Fibroblast of skin of abdomen (primary cell): ENCODE data around the gene CABCOCO1.

Experiments used
- DNase-seq: peaks from one replicate; pipeline ENCODE4 v3.0.0-alpha.2; 2013

CABCOCO1 gene

DNA sequence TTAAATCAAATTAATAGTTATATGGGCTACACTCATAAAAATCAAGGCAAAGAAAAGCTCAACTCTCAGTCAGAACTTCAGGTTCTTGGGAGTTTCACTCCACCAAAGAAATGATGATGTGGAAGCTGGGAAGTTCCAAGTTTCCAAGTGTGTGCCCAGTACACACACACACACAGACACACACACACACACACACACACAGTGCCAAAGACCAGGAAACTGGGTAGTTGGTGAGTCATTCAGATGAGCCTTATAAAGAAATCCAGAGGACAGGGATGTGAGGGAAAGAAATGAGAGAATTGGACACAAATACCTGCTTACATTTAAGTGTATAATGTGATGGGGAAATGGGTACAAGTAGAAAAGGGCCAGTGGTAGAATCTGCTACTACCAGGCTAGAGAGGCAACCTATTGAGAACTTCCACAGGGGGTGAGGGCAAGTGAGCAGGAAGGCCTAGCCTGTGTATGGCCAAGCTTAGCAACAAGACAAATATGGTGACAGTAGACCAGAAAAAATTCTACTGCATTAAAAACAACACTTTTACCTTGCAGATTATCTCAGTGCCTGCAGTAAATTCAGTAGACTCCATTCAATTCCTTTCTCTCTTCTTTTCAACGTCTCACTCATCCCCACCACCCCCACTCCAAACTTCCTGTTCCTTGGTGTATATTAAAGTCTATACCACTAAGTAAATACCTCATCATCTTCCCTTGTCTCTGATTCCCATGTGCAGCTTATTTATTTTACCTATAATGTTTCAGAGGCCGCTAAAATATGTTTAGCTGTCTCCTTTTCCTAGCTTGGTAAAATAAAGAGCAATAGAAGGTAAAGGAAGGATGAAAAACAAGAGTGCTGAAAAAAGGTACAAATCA, 95.0 kb downstream of the CABCOCO1 start:
- DNase-seq = peak; percentile 63

DNA sequence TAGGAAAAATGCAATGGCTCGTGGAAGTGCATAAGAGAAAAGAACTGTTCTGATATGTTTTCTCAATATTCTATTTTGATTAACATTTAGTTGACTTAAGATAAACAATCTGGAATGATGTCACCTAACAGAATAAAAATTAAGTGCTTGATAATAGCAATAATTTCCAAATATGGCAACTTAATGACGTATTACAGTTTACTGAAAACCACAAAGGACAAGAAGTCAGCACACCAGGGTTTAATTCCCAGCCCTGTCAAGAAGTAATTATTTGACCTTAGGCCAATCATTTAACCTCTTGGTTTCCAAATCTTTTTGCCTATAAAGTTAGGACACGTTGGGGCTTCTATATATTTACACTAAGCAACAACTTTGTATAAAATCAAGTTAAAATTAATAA, 95.7 kb downstream of the CABCOCO1 start:
- no peak for DNase-seq

DNA sequence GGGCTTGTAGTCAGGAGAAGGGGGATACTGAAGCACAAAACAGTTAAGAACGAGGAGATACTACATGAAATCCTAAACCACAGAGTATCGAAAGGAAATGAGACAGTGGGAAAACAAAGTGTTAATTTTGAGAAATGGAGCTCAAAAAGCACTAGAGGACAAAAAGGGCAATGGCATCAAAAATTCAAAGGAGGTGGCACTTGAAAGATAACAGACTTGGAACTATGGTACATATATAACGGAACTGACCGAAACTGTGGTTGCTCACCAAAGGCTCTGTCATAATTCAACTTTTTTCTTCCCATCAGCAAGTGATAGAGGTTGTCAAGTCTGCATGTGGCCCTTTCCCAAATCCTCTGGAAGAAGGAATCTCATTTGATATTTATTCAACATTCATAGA, 97.0 kb downstream of the CABCOCO1 start:
- DNase-seq = no peak

DNA sequence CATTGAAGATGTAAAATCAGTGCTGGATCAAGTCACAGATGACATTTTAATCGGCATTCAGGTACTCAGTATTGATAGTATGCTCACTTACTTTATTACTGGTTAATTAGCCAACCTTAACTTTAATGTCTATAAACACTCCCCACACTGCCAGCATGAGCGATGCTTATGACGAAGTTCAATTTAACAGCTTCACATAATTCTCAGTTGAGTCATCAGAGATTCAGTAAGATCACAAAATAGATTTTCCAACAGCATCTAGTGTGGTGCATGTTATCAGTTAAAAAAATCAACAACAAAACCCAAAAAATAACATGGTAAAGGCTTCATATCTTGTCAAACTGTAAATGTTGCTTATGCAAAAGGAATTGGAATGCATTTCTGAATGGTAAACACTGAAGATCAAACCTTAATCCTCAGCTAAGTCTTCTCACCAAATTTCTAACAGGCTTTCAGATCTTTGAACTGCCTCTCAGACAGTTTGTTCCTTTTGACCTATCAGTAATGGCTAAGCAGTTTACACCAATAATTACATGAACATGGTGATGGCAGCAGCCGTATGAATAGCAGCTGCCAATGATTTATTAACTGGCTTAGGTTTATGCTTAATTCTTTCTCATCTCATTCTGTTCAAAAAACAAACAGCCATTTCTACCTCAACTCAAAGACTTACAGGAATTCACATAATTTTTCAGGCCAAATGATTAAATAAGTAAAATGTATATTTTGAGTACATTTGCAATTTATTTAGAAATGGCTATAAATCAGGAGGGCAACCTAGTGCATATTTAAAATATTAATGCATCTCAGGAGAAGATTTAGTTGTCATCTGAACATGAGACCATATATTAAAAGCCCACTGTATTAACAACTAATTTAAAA, 98.5 kb downstream of the CABCOCO1 start:
- peak; percentile 79 for DNase-seq

DNA sequence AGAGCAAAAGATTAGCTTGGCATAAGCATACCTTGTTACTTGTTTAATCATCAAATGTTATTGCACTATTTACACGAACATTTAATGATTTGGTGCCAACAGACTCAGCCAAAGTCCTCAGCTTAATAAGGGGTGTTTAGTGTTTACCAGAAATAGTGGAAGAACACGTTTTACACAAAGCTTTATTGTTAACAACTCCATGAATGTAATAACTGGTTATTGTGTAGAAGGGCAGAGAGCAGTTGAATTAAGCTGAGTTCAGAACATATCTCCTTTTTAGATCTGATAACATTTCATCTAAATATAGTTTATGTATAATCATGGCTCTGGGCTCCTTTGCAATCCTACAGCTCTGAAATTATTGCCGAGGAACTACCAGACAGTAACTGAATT, 99.1 kb downstream of the CABCOCO1 start:
- DNase-seq = no peak

DNA sequence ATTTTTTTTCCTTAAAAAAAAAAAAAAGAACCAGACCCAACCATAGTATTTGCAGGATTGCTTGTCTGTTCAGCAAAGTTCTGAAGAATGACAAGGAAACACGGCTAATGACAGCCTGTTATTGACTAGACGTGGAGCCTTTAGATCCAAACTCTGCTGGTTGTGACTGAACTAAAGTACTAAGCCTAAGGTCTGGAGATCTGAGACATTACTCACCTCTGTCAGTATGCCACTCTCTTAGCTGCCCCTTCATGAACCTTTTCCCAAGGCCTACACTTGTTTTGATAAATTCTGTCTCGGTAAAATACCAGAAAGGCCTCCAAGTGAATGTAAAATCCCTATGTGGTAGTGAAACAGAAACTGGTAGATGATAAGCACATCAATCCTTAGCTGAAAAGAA, 101.0 kb downstream of the CABCOCO1 start:
- no peak for DNase-seq

DNA sequence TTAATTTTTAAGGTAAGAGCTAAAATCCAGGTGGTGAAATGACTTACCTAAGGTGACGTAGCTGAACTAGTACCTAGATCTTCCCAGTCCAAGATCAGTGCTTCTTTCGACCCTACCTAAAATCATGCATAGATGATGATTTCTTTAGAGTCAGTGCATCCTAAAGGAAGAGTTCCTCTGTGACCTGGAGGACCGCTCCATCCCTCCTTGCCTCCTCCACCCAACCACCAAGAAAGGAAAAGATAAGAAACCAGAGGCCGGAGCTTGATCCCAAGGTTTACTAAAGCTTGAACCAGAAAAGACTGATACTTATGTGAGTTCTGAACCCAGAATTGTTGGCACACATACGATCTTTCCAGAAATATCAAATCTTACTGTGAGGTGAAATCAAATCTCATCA, 101.8 kb downstream of the CABCOCO1 start:
- no peak for DNase-seq

DNA sequence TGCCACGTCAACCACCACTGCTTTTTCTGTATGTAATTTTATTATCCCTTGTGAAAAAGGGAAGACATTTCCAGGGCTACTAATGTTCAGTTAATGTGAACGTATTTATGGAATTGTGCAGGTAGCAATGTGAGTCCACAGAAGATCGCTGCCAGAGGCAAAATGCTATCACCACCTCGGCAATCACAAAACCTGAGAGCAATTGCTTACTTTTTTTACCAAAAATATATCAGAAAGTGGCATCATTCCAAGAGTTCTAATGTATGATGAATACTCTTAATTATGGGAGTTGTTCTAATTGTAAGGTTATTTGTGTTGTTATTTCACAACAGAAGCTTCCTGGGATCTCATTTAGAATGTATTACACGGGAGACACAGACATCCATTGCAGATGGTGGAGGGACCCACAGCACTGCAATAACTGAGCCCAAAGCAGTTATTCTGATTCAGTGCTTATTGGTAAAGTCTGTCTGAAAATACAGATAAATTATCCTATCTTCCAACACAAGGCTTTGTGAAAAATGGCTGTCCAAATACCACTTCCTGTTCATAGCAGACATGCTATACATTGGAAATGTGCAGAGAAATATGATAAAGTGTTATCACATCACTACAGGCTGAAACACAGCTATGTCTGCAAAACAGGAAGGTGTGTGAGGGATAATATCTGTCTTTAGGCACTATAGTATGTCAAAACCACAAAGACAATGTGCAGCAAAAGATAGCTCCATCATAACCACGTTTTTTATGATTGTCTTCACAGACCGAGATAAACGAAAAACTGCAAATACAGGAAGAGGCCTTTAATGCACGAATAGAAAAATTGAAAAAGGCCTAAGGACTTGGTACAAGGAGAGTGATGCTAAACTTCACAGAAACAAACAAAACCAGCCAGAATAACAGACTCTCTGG, 102.7 kb downstream of the CABCOCO1 start:
- DNase-seq = no peak

DNA sequence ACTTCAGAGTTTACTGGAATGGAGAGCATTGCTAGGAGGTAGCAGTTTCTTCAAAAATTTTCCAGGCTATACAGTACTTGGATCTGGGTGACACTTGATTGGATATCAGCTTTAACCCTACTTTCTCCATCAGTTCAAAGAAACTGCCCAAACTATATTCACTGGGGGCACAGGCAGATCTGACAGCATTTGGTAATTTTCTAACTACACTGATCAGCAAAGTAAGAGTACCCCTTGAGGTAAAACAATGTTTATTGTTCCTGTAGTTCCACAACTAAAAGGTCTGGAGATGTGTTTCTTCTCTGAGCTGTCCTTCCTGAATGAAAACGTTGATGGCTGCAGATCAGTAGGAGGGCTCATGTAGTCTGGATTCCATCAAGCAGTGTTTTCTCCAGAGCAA, 104.2 kb downstream of the CABCOCO1 start:
- no peak for DNase-seq

DNA sequence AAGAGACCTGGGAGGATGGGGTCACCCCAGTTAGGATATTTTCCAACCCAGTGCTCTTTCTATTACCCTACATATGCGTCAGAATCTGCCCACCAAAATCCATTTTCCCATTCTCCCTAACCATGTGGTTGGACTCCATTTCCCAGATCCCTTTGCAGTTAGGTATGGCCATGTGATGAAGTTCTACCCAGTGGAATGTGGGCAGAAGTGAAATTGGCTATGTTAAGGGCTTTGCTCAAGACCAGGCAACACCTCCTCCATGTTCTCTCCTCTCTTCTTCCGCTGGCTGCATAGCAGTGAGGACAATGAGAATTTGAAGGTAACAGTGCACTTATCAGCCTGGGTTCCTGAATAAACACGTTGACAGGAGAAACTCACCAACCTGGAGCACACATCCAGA, 111.3 kb downstream of the CABCOCO1 start:
- DNase-seq = no peak

DNA sequence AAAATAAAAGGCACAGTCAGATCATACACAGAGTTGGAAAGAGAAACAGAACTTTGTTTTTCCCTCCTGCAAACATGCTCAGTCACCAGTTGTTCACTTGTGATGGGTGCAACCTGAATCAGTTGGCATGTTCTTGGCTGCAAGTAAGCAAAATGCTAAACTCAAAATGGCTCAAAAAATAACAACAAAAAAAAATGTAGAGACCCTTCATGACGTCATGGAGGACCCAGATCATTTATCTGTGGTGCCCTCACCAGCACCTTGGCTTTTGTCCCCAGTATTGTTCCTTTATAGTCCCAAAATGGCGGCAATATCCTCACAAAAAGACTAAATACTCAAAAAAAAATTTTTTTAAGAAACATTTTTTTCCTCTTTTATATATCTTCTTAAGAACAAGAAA, 112.4 kb downstream of the CABCOCO1 start:
- no peak for DNase-seq

DNA sequence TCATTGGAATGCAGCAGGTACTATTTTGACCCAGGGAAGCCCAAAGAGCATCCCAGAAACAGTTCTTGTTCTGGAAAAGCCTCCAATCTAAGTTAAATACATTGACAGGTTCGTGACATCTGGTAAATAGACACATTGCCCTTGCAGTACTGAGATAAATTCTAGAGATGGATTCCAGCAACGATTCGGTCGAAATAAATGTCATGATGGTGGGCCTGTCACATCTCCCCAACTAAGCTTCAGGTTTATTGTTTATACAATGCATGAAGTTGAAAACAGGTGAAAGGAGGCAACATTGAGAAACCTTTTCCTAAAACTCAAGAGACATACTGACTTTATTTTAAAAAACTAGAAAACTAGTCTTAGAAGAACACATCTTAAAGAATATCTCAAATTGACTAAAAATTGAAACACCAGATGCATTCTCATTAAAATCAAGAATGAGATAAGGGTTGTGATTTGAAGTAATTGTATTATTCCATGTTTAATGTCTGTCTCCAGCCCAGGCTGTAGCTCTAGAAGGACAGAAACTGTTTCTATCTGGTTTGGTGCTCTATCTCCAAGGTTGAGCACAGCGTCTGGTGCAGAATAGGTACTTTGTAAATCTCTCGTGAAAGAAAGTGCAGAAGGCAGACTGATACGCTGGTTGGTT, 114.0 kb downstream of the CABCOCO1 start:
- no peak for DNase-seq

DNA sequence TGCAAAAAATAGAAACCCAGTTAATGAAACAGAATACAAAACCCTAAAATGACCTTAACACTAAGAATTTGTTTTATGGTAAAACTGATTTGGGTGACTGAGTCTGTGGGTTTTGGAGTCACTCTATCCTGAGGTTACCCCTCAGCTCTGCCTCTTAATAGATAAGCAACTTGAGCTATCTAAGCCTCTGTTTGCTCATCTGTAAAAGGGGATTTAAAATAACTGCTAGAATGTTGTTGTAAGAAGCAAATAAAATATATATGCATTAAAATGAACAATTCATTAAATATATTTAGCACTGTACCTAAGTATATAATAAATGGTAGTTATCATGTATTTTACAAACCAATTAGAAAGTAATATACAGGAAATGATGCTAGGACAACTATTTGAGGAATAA, 115.4 kb downstream of the CABCOCO1 start:
- DNase-seq = no peak

DNA sequence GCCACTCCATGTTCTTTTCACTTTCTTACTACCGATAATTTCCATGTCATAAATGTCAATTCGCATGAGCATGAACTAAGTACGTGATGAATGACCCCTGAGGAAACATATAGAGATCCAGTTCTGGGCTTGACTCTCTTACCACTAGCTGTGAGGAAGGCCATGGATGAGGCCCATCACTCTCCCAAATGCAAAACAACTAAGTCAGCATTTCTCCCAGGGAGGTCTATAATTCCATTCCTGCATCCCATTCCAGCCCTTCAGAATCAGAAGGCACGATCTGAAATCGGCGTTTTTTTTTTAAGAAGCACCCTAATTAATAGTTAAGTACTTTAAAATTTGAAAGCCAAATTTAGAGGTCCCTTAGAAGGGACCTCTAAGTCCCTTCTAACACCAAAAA, 116.5 kb downstream of the CABCOCO1 start:
- no peak for DNase-seq

DNA sequence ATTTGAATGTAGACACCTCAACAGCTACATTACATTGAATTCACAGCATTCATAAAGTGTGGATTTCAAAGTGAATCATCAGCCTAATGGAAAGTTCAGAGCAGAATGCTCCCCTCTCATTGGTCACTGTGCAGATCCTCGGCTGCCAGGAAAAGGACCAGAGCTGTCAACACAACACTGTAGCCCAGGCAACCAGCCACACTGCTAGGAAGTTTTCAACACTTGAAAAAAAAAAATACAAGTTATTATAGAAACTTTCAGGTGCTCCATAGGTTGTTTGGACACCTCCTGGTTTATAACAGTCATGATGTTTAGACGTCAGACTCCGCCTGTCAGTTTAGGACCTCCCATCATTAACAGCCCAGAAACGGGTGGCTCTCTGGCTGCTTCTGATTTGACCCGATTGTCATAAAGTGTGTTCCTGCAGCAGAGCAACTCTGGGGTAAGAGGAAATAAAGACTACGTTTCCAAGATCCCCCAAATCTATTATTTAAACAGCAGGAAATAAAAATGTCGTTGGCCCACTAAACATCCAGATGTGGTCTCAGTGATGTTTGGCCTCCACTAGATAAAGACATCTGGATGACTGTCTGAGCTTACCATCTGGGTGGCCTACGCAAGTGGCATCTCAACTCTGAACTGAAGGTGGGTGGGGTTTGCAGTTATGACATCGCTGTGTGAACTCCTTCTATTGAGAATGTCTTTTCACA, 117.4 kb downstream of the CABCOCO1 start:
- DNase-seq = peak; percentile 91

DNA sequence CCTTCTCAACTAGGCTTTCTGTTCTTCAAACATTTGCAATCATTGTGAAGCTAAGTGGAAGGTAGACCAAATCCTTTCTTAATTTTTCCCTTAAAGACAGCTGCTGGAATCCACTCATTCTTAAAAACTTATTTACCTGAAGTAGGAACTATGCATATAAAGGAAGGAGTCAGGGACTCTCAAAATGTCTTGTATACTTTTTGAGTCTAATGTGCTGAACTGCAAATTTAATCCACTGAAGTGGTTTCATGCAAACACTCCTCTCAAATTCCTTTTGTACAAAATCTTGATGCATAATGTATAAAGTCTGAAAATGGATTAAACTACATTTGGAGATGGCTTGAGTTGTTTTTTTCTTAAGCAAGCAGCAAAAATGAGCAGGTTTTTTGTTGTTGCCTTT, 118.0 kb downstream of the CABCOCO1 start:
- DNase-seq = no peak

DNA sequence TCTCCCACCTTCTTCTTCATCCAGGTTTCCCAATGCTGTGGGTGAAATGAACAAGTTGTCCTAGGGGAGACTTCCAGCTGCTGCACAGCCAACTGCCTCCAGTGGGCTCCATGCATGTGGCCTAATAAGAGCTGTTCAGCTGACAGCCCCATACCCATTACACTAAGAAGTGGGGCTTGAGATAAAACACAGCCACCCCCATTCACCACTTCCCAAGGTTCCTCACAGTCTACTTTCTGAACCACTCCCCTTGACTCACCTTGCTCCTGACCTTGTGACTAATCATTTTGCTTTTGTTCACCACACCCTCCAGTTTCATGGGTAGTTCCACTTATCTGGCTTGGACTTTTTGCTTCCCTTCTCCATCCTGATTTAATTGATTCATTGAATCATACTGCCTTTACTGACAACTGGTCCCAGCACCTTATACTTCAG, 119.3 kb downstream of the CABCOCO1 start:
- no peak for DNase-seq

DNA sequence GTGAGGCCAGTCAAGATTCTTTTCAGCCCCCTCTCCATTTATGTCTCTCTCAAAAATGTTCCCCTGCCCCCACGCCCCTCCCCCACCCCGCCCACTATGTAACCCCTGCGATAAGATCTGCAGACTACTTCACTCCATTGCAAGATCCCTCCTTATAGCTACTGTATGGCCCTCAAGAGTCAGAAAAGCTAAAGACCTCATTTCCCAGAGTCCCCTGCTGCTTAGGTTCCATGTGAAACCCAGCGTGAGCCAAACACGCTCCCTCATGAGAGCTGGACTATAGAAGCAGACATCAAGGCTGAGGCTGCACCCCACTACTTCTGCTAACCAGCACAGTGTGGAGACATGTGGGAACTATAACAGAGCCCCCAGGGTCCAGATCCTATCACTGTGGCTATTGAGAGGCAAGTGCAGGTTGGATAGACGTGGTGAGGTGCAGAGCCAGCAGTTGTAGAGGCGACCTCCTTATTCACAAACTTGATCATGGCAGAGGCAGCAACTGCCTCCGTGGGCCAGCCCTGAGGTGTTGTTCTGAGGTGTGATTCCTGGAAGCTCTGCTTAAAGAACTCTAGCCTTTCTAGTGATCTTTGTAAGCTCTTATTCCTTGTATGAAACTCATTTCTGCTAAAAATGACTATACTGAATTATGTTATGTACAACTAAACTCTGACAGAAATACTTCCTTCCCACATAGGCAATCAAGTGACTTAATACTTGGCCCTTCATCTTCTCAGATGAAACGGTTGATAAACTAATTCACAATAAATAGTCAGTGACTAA, 121.8 kb downstream of the CABCOCO1 start:
- DNase-seq = no peak

DNA sequence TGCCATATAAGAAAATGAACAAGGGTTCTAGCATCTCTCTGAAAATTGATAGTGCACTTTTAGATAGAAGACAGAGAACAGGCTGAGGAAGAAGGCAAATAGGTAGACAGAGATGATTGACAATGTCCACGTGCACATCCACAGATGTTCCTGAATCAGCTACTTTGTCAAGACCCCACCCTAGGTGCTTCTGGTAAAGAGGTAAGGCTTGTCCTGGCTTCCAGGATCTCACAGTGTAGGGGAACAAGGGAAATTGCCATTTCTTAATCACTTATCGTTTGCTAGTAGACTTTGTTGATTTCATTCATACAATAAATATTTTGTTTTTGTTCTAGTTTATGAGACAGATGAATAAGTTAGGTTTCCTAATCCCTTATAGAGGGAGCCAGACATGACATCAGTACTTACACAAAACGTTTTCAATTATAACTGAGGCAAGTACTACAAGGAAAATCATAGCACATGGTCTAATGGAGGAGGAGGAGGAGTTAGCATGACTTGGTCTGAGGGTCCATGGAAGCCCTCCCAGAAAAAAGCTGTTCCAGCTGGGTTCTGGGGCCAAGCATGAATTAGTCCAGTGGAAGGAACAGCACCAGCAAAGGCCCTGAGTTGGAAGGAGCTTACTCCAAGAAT, 122.9 kb downstream of the CABCOCO1 start:
- no peak for DNase-seq

DNA sequence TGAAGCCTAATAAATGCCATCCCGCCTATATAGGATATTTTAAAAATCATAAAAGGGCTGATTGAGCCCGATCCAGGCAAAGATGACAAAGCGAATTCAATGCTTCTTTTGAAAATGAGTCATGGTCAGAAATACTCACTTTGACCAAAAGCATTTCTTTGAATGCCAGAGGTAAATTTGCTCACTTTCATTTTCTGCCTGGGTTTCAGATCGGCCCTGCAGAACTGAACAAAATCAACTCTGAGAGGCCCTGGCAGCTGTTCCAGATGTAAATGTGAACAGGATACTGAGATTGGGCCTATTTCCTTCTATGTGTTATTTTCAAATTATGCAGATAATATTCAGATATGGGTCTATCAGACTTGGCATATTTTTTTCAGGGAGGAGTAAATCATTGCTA, 124.0 kb downstream of the CABCOCO1 start:
- peak; percentile 84 for DNase-seq
